ENCODE results near the gene RPS8.
"Not testable (repeated sequence)": the region's sequence is repeated elsewhere in the genome, so short reads cannot be mapped to it uniquely, and the experiment has no call there.

RPS8 gene

GRCh38 chr1:44819196-44819607, 43.9 kb downstream of the RPS8 start:
- no peak for DNase-seq (ENCODE audit: low spot score)
- no peak for FAIRE-seq

DNA sequence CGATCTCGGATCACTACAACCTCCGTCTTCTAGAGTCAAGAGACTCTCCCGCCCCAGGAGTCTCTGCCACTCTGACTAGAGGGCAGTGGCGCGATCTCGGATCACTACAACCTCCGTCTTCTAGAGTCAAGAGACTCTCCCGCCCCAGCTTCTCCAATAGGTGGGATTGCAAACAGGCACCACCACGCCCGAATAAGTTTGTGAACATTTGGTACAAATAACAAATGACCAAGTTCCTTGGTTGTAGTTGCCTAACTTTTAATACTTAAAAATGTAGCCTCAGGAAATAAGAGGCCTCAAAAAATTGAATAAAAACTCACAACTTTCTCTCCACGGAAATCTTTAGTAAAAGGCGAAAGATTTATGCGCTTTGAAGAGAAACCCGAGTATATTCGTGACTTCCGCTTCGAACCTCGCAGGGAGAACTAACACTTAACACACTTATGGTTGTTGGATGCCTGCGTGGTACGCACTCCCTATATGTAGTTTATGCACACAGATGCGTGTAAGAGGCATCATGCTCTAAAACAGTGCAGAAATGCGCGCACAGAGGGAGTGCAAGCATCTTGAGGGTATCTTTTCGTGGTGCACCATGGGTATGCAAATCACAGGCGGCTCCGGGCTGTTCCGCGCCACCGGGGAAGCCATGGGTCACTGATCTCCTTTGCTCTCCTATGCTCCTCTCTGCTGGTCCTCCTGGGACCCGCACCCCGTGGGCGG, 44.4 kb downstream of the RPS8 start:
- DNase-seq (ENCODE audit: low spot score) (no peak), FAIRE-seq (no peak)

GRCh38 chr1:44820328-44821239, 45.2 kb downstream of the RPS8 start:
- no peak for DNase-seq (ENCODE audit: low spot score)
- no peak for FAIRE-seq

GRCh38 chr1:44821240-44821715, 45.9 kb downstream of the RPS8 start:
- FAIRE-seq: no peak
- DNase-seq (ENCODE audit: low spot score): no peak

DNA sequence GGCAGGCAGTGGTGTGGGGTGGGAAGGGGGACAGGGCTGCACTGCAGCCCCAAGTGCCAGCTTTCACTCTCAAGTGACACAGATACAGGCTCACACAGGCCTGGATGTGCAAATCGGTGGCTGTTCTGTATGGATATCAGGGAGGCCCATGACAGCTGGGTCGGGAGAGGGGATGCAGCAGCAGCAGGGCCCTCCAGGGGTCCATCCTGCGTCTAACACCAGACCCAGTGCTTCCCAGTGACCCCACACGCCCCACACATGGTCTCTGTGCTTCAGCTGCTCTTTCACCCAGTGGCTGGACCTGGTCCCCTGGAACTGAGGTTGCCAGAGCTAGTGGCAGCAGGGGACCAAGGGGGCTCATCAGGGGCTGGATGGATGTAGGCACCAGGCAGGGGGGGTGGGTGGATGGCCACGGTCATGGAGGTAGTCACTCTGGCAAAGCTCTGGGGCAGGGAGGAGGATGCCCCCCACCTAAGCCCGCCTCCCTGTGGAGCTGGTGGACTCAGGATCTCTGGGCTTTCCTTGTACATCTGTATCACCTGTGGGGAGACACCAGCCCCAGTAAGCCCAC, 46.9 kb downstream of the RPS8 start:
- FAIRE-seq (no peak), DNase-seq (ENCODE audit: low spot score) (no peak)

GRCh38 chr1:44822981-44823451, 47.7 kb downstream of the RPS8 start:
- FAIRE-seq (no peak), DNase-seq (ENCODE audit: low spot score) (no peak)

DNA sequence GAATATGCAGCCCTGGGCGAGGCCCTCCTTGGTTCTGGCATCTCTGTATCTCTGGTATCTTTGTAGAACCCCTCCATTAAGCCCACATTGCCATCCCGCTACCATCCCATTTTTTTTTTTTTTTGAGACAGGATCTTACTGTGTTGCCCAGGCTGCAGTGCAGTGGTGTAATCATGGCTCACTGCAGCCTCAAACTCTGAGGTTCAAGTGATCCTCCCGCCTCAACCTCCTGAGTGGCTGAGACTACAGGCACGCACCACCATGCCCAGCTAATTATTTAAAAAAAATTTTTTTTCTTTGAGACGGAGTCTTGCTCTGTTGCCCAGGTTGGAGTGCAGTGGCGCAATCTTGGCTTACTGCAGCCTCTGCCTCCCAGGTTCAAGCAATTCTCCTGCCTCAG, 49.1 kb downstream of the RPS8 start:
- DNase-seq (ENCODE audit: low spot score): not testable (repeated sequence)

GRCh38 chr1:44826375-44827196, 51.2 kb downstream of the RPS8 start:
- DNase-seq (ENCODE audit: low spot score) (no peak), FAIRE-seq (no peak)

More for the DNA sequence above, 49.1 kb downstream of the RPS8 start:
- not testable (repeated sequence) for FAIRE-seq

- DNase-seq (ENCODE audit: low spot score): no peak
- FAIRE-seq: no peak
Observed at GRCh38 chr1:44827197-44828002, 52.1 kb downstream of the RPS8 start.

DNA sequence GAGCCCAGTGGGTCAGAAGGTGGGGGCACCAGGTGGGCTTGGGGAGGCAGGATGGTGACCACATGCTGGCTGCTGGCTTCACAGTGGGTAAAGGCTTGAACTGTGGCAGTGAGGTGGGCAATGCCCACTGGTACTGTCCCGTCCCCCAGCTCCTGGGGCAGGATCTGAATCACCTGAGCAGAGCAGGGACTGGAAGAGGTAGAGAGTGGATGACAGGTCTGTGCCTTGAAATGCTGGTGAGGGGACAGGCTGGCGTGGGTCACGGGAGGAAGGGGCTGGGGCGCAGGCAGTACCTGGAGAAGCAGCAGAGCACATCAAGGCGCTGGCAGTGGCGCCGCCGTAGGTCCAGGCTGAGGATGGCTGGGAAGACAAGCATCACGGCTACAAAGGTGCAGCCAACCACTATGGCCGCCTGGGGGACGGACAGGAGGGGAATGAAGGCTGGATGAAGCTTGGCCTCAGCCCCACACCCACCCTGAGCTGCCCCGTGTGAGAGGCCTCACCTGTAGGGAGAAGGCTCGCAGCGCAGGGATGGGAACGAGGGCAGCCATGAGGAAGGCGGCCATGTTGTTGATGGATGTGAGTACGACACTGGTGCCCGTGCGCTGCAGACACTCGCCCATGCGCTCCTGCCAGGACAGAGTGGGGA, 52.8 kb downstream of the RPS8 start:
- no peak for FAIRE-seq
- DNase-seq (ENCODE audit: low spot score): no peak
